HL-60 (cell line): ENCODE results near the gene ZC3H14.

Source experiments
- DNase-seq, 2 experiments: peaks; one replicate each; pipeline ENCODE4 v3.0.0-alpha.2; 2010 to 2020; ENCODE audit warnings: low read depth in 1 of 2, low spot score in 1 of 2
- H3K27ac ChIP-seq: fragments of 250-450 bp; sonication (Bioruptor Pico); replicated peaks from 2 replicates; pipeline ENCODE4 v1.5.1; 2020; ENCODE audit warnings: mild to moderate bottlenecking, moderate library complexity
- H3K27me3 ChIP-seq: fragments of 250-450 bp; sonication (Bioruptor Pico); 2 replicates; pipeline ENCODE4 v1.5.1; 2021; ENCODE audit warnings: mild to moderate bottlenecking, moderate library complexity; ENCODE audit not compliant: insufficient read depth, poor library complexity, severe bottlenecking
- H3K4me3 ChIP-seq: replicated peaks from 2 replicates; pipeline ENCODE4 v1.5.1; 2011; ENCODE audit warnings: mild to moderate bottlenecking, control low read depth, low read length; ENCODE audit not compliant: insufficient read depth
- GABPA ChIP-seq: IDR thresholded peaks from 2 replicates; pipeline ENCODE4 v1.6.1; 2012; ENCODE audit warnings: low read depth
- POLR2AphosphoS5 ChIP-seq: IDR thresholded peaks from 2 replicates; pipeline ENCODE4 v1.6.1; 2012; ENCODE audit warnings: low read depth
- SPI1 ChIP-seq: IDR thresholded peaks from 2 replicates; pipeline ENCODE4 v1.6.1; 2012; ENCODE audit warnings: low read depth, mild to moderate bottlenecking, borderline replicate concordance
- TF ChIP-seq, protein P1 (sequence below): IDR thresholded peaks from 2 replicates; pipeline ENCODE4 v1.6.1; 2012; ENCODE audit warnings: low read depth; ENCODE audit not compliant: insufficient replicate concordance
- TF ChIP-seq, protein P2 (sequence below): IDR thresholded peaks from one replicate; pipeline ENCODE4 v1.5.1; 2011; ENCODE audit warnings: low read length, control low read depth, inconsistent platforms; ENCODE audit not compliant: insufficient read depth

ZC3H14 gene

DNA sequence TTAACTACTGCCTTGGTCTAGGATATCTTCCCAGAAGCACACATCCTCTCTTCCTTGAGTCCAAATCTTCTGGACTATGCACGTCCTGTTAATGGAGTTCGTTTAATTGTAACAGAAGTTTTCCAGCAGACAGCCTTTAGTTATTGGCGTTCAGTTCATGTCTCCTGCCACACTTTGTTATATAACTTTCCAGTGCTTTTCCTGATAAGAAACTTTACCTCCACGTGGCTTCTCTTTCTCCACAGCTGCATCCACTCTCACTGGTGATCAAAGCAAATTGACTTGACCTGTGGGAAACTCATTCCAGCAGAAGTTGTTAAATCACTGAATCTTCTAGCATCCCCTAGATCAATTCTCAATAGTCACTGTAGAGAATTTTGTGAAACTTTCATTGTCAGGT is 27.0 kb upstream of the ZC3H14 start:
- no peak overlapping the region for H3K27ac ChIP-seq
- no peak for TF ChIP-seq SPI1
- no peak for TF ChIP-seq GABPA
- TF ChIP-seq, protein P1, sequence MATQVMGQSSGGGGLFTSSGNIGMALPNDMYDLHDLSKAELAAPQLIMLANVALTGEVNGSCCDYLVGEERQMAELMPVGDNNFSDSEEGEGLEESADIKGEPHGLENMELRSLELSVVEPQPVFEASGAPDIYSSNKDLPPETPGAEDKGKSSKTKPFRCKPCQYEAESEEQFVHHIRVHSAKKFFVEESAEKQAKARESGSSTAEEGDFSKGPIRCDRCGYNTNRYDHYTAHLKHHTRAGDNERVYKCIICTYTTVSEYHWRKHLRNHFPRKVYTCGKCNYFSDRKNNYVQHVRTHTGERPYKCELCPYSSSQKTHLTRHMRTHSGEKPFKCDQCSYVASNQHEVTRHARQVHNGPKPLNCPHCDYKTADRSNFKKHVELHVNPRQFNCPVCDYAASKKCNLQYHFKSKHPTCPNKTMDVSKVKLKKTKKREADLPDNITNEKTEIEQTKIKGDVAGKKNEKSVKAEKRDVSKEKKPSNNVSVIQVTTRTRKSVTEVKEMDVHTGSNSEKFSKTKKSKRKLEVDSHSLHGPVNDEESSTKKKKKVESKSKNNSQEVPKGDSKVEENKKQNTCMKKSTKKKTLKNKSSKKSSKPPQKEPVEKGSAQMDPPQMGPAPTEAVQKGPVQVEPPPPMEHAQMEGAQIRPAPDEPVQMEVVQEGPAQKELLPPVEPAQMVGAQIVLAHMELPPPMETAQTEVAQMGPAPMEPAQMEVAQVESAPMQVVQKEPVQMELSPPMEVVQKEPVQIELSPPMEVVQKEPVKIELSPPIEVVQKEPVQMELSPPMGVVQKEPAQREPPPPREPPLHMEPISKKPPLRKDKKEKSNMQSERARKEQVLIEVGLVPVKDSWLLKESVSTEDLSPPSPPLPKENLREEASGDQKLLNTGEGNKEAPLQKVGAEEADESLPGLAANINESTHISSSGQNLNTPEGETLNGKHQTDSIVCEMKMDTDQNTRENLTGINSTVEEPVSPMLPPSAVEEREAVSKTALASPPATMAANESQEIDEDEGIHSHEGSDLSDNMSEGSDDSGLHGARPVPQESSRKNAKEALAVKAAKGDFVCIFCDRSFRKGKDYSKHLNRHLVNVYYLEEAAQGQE: no peak
- TF ChIP-seq, protein P2, sequence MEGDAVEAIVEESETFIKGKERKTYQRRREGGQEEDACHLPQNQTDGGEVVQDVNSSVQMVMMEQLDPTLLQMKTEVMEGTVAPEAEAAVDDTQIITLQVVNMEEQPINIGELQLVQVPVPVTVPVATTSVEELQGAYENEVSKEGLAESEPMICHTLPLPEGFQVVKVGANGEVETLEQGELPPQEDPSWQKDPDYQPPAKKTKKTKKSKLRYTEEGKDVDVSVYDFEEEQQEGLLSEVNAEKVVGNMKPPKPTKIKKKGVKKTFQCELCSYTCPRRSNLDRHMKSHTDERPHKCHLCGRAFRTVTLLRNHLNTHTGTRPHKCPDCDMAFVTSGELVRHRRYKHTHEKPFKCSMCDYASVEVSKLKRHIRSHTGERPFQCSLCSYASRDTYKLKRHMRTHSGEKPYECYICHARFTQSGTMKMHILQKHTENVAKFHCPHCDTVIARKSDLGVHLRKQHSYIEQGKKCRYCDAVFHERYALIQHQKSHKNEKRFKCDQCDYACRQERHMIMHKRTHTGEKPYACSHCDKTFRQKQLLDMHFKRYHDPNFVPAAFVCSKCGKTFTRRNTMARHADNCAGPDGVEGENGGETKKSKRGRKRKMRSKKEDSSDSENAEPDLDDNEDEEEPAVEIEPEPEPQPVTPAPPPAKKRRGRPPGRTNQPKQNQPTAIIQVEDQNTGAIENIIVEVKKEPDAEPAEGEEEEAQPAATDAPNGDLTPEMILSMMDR: no peak
- no peak for TF ChIP-seq POLR2AphosphoS5

DNA sequence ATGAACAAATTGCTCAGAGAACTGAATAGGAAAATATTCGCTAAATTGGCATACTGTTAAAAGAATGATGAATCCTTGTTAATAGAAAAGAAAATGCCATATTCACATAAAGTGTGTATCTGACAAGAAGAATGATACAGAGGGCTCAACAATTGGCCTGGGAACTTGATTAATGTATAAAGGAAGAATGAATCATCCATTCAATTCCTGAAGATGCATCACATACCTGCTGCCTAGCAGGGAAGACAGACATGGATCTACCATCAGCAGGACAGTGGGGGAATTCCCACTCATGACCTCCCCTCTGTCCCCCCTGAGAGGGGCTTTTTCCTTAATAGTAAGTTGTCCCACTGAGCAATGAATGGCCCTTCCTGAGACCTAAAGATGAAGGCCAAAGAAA is 21.5 kb upstream of the ZC3H14 start:
- Histone ChIP-seq H3K27ac (no peak overlapping the region), H3K27me3 (no peaks in the 10 kb centered on the region), H3K4me3 (no peak overlapping the region)
- TF ChIP-seq SPI1: no peak
- TF ChIP-seq, protein P1: no peak
- DNase-seq: no peak

More for the DNA sequence above, 27.0 kb upstream of the ZC3H14 start:
- no peak overlapping the region for H3K4me3 ChIP-seq
- DNase-seq: no peak
- no peaks in the 10 kb centered on the region for H3K27me3 ChIP-seq

DNA sequence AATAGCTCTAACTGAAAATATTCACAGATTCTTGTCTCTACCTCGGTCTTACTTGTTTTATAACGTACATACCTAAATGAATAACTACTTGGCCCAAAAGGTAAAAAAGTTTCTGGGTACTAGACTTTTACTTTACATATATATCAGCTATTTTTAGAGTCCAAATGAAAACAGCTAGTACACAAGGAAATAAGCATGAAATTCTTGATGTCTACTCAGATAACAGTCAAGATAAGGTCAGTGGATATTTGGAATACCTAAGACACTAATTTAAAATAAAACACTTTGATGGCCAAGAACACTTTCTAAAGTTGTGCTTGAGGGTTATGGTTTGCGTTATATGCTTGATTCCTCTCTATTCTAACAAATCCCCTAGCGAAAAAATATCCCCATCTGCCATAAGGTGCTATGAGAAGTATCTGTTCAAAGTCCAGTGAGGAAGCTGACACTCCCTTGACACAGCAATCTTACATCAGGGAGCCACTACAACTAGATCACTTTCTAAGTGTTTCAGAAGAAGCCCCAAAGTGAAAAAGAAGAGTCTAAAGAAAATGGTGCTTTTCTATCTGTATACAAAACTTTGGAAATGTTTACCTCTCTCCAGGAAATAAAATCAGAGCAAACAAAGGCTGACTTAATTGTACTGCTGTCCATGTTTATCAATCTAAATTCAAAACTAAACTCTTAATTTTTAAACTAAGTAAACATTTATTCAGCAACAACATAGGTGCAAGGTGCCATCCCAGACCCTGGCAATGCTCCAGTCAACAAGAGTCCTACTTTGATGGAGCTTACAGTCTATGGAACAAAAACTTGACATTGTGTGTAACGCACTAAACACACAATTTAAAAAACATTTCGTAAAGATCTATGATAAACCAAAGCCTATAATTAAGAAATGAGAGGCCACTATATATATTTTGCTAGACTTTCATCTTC is 19.7 kb upstream of the ZC3H14 start:
- no peak for TF ChIP-seq POLR2AphosphoS5
- TF ChIP-seq, protein P1: no peak

DNA sequence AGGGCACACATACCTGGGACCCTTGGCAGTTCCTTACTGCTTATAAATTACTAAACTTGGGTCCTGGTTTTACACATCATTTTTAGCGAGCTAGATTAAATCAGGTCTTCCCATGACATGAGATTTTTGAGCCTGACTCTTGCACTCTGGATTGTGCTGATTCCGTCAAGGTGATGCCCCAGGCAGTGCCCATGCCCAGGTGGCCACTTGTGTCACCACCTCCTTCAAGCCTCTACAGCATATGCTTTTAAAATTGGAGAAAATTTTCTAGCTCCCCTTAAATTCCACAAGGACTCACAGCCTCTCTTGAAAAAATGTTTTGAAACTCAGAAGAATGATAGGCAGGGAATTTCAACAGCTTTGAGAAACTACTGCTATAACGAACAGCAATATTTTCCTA is 17.6 kb upstream of the ZC3H14 start:
- H3K27ac ChIP-seq: no peak overlapping the region
- no peak for DNase-seq
- no peak overlapping the region for H3K4me3 ChIP-seq
- TF ChIP-seq, protein P2: no peak
- TF ChIP-seq SPI1: no peak
- TF ChIP-seq, protein P1: no peak
- TF ChIP-seq GABPA: no peak
- no peak for TF ChIP-seq POLR2AphosphoS5
- H3K27me3 ChIP-seq: no peaks in the 10 kb centered on the region

More for the DNA sequence above, 19.7 kb upstream of the ZC3H14 start:
- Histone ChIP-seq H3K4me3 (no peak overlapping the region), H3K27ac (no peak overlapping the region), H3K27me3 (no peaks in the 10 kb centered on the region)
- no peak for DNase-seq
